ENCODE results near the gene SORCS3.

The SORCS3 gene

GRCh38 chr10:104899779-104900178 lies 258.7 kb downstream of the SORCS3 start:
- no peaks in the 10 kb centered on the region for H3K36me3 ChIP-seq (ENCODE audit: control insufficient read depth, low read length)

GRCh38 chr10:104903433-104903832 lies 262.3 kb downstream of the SORCS3 start:
- no peaks in the 10 kb centered on the region for H3F3A ChIP-seq (ENCODE audit: control insufficient read depth, insufficient read depth)
- no peaks in the 10 kb centered on the region for H3K36me3 ChIP-seq (ENCODE audit: control insufficient read depth, low read length)
- H3K4me1 ChIP-seq (ENCODE audit: control insufficient read depth, low read length) = no peaks in the 10 kb centered on the region
- H3K27me3 ChIP-seq (ENCODE audit: control insufficient read depth, low read length) = peaks cover 16% of the 10 kb centered on the region
- no peak overlapping the region for H3K4me2 ChIP-seq (ENCODE audit: low read length)
- no peaks in the 10 kb centered on the region for H4K20me1 ChIP-seq (ENCODE audit: control insufficient read depth, insufficient read depth, low read depth, low read length)
- no peaks in the 10 kb centered on the region for H3K9me2 ChIP-seq (replicated peaks; ENCODE audit: control insufficient read depth, low read length)
- no peaks in the 10 kb centered on the region for H3K79me2 ChIP-seq (ENCODE audit: control insufficient read depth, low read length)
- no peak overlapping the region for H3K4me3 ChIP-seq (ENCODE audit: low read length)
- H3K27ac ChIP-seq (ENCODE audit: low read depth, low read length) = no peak overlapping the region
- no peak for TF ChIP-seq CTCF (IDR thresholded peaks at IDR 0.05; ENCODE audit: low read depth, low read length, poor library complexity, severe bottlenecking)
- TF ChIP-seq EZH2phosphoT487 (IDR thresholded peaks at IDR 0.05; ENCODE audit: borderline replicate concordance, low read length) = no peak
- H3K9me3 ChIP-seq (ENCODE audit: control insufficient read depth, insufficient read depth, low read length) = no peaks in the 10 kb centered on the region

More at GRCh38 chr10:104899779-104900178, 258.7 kb downstream of the SORCS3 start:
- H3F3A ChIP-seq (ENCODE audit: control insufficient read depth, insufficient read depth) = no peaks in the 10 kb centered on the region
- H3K27me3 ChIP-seq (ENCODE audit: control insufficient read depth, low read length) = peaks cover under 1% of the 10 kb centered on the region; the same call in 1 of the 2 replicates
- H3K4me2 ChIP-seq (ENCODE audit: low read length) = no peak overlapping the region
- TF ChIP-seq CTCF (IDR thresholded peaks at IDR 0.05; ENCODE audit: low read depth, low read length, poor library complexity, severe bottlenecking) (no peak), EZH2phosphoT487 (IDR thresholded peaks at IDR 0.05; ENCODE audit: borderline replicate concordance, low read length) (no peak)
- no peak overlapping the region for H3K4me3 ChIP-seq (ENCODE audit: low read length)
- no peaks in the 10 kb centered on the region for H3K9me3 ChIP-seq (ENCODE audit: control insufficient read depth, insufficient read depth, low read length)
- H4K20me1 ChIP-seq (ENCODE audit: control insufficient read depth, insufficient read depth, low read depth, low read length) = no peaks in the 10 kb centered on the region
- no peaks in the 10 kb centered on the region for H3K79me2 ChIP-seq (ENCODE audit: control insufficient read depth, low read length)
- no peak overlapping the region for H3K27ac ChIP-seq (ENCODE audit: low read depth, low read length)
- H3K9me2 ChIP-seq (replicated peaks; ENCODE audit: control insufficient read depth, low read length) = no peaks in the 10 kb centered on the region
- H3K4me1 ChIP-seq (ENCODE audit: control insufficient read depth, low read length) = no peaks in the 10 kb centered on the region

GRCh38 chr10:104904753-104905323 lies 263.7 kb downstream of the SORCS3 start:
- TF ChIP-seq EZH2phosphoT487 (IDR thresholded peaks at IDR 0.05; ENCODE audit: borderline replicate concordance, low read length) (no peak), CTCF (IDR thresholded peaks at IDR 0.05; ENCODE audit: low read depth, low read length, poor library complexity, severe bottlenecking) (no peak)
- no peaks in the 10 kb centered on the region for H4K20me1 ChIP-seq (ENCODE audit: control insufficient read depth, insufficient read depth, low read depth, low read length)
- H3K9me3 ChIP-seq (ENCODE audit: control insufficient read depth, insufficient read depth, low read length) = no peaks in the 10 kb centered on the region
- H3K79me2 ChIP-seq (ENCODE audit: control insufficient read depth, low read length) = no peaks in the 10 kb centered on the region
- no peak overlapping the region for H3K4me3 ChIP-seq (ENCODE audit: low read length)
- H3K4me2 ChIP-seq (ENCODE audit: low read length) = no peak overlapping the region
- H3K27me3 ChIP-seq (ENCODE audit: control insufficient read depth, low read length) = peaks cover 16% of the 10 kb centered on the region
- H3K9me2 ChIP-seq (replicated peaks; ENCODE audit: control insufficient read depth, low read length) = no peaks in the 10 kb centered on the region
- H3F3A ChIP-seq (ENCODE audit: control insufficient read depth, insufficient read depth) = no peaks in the 10 kb centered on the region
- H3K27ac ChIP-seq (ENCODE audit: low read depth, low read length) = no peak overlapping the region
- H3K4me1 ChIP-seq (ENCODE audit: control insufficient read depth, low read length) = no peaks in the 10 kb centered on the region
- no peaks in the 10 kb centered on the region for H3K36me3 ChIP-seq (ENCODE audit: control insufficient read depth, low read length)
